MM.1S (cell line): Measurements from ENCODE around the gene TACC2.

Source experiments
- EZH2 ChIP-seq: fragments of 300-600 bp; sonication (generic); optimal IDR thresholded peaks from 2 replicates; pipeline ENCODE3; 2017; ENCODE audit warnings: low read depth, mild to moderate bottlenecking, antibody characterized with exemption, low read length, mixed read lengths
- TF ChIP-seq, protein P1 (sequence below): fragments of 300-600 bp; sonication (generic); IDR thresholded peaks from 2 replicates; pipeline ENCODE4 v1.5.1; 2016; ENCODE audit warnings: antibody characterized with exemption, low read length, mixed read lengths

DNA sequence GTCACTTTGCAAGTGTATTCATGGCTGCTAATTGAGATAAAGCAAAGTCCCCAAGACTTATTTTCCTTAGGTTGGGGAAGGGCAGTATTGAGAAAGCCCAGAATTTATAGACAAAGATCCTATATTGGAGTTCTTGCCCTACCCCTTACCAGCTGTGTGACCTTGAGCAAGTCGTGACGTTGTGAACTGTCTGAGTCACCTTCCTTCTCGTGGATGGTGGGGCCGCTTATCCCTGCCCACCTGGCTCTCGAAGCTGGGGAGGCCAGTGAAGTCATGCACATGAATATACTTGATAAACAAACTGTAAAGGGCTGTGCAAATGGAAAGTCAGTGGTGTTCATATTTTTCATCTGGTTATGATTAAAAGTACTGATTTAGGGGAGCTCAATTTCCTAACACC is 127.4 kb downstream of the TACC2 start:
- TF ChIP-seq, protein P1, sequence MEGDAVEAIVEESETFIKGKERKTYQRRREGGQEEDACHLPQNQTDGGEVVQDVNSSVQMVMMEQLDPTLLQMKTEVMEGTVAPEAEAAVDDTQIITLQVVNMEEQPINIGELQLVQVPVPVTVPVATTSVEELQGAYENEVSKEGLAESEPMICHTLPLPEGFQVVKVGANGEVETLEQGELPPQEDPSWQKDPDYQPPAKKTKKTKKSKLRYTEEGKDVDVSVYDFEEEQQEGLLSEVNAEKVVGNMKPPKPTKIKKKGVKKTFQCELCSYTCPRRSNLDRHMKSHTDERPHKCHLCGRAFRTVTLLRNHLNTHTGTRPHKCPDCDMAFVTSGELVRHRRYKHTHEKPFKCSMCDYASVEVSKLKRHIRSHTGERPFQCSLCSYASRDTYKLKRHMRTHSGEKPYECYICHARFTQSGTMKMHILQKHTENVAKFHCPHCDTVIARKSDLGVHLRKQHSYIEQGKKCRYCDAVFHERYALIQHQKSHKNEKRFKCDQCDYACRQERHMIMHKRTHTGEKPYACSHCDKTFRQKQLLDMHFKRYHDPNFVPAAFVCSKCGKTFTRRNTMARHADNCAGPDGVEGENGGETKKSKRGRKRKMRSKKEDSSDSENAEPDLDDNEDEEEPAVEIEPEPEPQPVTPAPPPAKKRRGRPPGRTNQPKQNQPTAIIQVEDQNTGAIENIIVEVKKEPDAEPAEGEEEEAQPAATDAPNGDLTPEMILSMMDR, result no peak
- no peak for TF ChIP-seq EZH2
